RCC 7860 (cell line): ENCODE measurements around the gene DDAH1.

Source experiments
- DNase-seq: peaks from one replicate; pipeline ENCODE4 v3.0.0-alpha.2; 2015; ENCODE audit warnings: low spot score
- FAIRE-seq: peaks from 2 replicates; lab custom pipeline; 2012; peaks lifted over from hg19 to GRCh38; lab: Jason Lieb, UNC

The DDAH1 gene

DNA sequence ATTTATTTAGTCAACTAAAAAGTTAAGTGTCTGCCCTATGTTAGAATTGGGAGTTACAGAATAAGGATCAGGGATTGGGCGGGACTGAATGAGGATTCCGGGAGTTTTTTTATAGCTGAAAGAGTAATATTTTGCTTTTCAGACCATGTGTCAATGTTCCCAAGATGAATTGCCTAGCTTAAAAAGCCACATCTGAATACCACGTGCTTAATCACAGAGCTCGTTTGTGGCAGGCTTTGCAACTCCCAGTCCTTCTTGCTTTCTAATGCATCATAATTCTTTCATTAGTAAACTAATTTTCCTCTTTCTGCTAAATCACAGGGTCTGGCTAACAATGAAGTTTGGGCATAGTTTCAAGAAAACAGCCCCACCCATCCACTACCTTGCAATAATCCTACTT lies 184.3 kb downstream of the DDAH1 start:
- DNase-seq (no peak), FAIRE-seq (no peak)

DNA sequence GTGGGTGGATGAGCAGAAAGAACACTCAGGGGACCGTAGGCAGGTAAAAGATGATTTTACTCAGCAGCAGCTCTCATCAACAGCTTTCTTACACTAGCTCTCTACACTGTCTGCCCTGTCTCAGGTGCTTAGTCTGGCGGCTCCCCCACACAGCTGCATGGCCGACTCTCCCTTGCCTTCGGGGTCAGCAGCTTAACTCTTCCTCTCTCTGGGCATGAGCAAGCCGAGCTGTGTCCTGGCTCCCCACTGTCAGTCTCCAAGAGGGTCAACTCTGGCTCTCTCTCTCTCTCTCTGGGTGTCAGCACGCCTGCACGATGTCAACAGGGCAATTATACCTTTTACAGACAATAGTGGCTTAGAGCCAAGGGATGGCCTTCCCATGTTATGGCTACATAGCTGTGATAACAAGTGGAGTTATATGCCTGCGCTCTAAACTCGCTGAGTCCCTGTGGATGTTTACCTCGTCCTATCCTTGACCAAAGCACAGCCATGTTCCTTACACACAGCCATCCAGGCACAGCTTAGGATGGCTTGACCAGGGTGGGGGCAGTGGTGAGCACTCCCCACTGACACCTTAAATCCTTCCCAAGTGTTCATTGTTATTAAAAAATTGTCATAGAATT lies 185.4 kb downstream of the DDAH1 start:
- FAIRE-seq (no peak), DNase-seq (no peak)

DNA sequence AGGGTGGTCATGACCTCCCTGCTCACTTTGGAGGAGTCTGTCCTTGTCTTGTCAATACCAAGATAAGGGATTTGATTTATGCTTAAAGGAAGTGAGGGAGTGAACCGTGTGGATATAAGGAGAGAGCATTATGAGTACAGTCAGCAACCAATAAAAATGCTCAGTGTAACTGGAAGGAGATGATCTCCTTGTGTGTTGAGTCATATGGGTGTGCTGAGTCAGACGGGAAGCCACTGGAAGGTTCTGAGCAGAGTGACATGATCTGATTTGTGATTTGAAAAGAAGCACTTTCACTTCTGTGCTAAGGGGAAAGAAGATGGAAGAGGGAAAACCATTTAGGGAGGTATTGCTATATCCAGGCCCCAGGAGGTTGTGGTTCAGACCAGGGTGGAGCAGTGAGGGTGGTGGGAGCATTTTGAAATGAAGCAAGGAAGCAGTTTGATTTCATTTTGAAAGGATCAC lies 186.1 kb downstream of the DDAH1 start:
- peak; percentile 99 for DNase-seq
- peak; percentile 98 for FAIRE-seq

DNA sequence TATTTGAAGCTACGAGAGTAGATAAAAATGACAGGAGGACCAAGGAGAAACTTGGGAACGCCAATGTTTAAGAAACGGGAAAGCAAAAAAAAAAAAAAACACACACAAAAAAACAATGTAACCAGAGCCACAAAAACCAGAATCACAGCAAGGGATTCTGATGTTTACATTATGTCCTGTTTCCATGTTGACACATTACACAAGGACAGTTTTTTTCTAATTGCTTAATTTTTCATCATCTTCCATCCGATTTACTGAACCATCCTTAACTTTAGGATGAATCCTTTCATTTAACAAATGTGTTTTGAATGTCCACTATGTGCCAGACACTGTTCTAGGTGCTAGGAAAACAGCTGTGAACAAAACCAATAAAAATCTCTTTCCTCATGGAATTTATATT lies 187.2 kb downstream of the DDAH1 start:
- FAIRE-seq (no peak), DNase-seq (no peak)

DNA sequence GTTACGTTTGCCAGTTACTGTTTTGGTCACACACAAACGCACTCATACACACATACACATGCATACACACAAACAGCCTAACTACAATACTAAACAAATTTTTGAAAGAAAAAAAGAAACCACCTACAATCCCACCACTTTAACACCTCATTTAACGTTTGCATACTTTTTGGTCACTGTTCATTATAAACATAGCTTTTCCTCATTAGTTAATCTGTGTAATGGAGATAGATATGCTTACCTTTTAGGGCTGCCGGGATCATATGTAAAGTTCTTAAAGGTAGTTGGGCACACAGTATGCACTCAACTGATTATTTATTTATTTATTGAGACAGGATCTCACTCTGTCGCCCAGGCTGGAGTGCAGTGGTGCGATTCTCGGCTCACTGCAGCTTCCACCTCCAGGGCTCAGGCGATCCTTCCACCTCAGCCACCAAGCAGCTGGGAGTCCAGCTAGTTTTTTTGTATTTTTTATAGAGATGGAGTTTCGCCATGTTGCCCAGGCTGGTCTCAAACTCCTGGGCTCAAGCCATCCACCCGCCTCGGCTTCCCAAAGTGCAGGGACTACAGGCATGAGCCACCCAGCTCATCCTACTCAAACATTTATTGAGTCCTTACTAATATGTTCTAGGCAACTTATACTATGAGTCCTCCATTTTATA lies 187.8 kb downstream of the DDAH1 start:
- no peak for DNase-seq
- FAIRE-seq = no peak

DNA sequence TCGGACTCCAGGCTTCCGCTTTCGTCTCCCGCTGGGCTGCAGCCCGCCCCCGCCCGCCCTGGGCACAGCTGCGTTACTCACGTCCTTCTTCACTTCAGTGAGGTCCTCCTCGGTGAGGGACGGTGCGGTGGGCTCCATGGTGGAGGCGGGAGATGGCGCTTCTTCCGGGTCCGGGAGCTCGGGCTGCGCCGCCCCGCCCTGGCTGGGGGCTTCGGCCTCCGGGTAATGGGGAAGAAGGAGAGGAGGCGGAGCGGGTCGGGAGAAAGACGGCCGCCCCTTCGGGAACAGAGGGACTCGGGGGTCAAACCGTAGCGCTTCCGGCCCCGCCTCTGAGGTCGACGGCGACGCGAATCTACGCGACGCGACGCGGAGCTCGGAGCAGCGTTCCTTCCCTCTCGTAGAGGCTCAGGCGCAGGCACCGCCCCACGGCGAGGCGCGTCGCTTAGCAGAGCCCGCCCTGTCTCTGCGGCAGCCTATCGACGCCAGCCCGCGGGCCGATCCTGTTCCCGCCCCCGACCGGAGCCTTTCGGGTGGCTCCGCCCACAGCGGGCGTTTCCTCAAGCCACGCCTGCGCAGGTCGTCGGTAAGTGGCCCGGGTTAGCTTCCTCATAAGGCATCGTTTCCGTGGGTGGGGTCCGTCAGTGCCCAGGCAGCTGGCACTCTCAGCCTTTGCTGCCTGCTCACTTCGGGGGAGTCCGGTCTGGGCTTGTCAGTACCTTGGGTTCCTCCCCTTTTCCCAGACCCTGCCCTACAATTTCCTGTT lies 188.6 kb downstream of the DDAH1 start, which contains the start of gene BCL10:
Gene BCL10, minus strand, starts transcription at position 418 of the 763 bp plus-strand sequence. Its CDS starts 280 bp downstream, at position 138.
- peak; percentile 84 for FAIRE-seq
- peak; percentile 97 for DNase-seq

DNA sequence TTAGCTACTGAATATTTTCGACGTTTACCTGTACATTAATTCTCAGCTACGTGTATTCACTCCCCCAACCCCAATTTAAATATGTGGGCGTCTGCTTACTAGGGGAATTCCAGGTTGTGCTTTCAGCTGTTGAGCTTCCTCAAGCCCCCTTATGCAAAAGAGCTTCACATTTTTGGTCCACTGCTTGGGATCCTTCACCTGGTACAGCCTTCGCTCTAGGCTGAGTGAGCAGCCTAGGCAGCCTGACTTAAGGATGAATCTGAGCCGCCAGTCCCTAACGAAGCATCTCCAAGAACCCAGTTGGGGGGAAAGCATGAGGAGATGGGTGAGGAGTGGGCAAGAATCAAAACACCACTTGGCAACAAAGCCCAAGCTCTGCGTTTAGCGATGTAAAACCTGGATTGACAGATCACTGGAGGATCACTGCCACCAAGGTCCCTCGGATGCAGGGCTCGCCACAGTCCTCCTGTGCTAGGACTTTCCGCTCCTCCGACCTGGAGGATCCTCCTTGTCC lies 189.2 kb downstream of the DDAH1 start:
- DNase-seq (no peak), FAIRE-seq (no peak)

DNA sequence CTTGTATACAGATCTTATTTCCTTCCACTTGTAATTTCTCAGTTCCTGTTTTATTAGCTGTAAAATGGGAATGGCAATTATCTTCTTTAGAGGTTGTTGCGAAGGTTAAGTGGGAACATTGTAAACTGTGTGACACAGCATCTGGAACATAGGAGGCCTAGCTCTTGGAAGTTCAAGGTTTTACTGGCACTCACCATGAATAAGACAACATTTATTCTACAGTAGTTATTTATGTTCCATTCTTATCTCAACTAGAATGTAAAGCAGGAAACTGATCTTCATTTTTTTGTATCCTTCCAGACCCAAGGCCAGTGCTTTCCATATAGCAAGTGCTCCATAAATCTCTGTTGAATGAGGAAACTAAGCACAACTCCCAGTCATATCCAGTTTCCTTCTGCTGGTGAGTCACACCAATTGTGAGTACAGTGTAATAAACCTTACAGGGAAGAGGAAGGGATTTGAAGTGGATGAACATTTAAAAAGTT lies 189.9 kb downstream of the DDAH1 start:
- DNase-seq (peak; percentile 61), FAIRE-seq (peak; percentile 83)

DNA sequence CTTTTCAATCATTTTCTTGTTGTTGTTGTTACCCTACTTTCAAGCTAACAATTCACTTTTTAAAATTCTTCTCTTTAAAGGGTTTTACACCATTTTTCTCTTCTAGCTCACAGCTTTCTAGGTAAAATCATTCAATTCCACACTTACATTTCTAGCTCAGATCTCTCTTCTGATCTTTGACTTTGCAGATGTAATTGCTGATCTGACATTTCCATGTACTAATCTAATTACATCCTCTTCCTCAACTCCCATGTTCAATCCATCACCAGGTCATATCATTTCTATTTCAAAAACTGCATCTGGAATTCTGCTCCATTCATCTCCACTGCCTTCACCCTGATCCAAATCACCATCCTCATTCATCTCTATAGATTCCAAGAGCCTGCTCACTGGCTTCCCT lies 191.6 kb downstream of the DDAH1 start:
- DNase-seq (no peak), FAIRE-seq (no peak)

DNA sequence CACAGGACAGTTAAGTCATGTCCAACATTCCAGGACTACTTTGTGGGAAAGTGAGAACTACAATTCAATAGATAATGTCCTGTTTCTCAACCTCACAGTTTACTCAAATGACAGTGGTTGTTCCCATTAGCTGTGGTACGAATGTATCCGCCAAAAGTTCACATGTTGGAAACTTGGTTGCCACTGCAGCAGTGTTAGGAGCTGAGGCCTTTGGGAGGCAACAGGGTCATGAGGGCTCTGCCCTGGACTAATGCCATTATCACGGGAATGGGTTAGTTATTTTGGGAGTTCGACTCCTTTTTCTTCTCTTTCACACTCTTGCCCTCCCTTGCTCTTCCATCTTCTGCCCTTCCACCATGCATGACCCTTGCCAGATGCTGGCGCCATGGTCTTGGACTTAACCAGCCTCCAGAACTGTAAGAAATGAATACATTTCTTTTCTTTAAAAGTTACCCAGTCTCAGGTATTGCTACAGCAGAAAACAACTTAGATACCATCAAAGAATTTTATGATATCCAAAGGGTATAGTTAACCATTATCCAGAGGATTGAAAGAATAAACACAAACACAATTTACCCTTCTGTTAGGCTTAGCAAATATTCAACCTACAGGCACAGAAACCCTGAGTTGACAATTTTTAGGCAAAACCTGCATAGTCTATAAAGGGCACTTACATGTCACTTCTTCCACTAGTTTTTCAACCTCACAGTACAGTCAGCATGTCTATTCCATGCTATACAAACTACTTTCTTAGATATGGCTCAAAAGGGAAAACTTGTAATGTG lies 196.0 kb downstream of the DDAH1 start:
- no peak for FAIRE-seq
- DNase-seq = no peak
